Measurements from ENCODE around the gene TDRD15. TPM values are rescaled to one million over a fixed set of nuclear protein-coding genes. Genes with fewer than 3 reads are reported as not detected.

Gene TDRD15
- total and polyA plus RNA-seq, 2 of the 4 experiments (the other 2 are of a cell fraction): not detected

DNA sequence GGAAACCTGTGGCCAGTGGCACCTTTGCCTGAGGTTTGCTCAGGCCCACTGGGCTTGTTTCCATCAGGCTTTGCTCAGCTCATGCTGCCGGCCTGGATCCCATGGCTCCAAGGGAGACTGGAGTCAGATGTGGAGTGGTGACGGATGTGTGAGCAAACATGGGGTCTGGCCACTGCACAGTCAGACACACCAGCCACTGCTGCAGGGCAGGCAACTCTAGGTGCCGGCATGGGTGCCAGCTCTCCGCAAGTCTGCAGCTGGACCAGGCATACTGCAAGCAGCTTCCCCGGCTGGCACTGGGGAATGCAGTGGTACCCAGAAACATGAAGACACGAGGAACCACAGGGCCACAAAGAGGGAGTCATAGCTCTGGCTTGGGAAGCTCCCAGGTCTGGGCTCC lies 37.4 kb downstream of the TDRD15 start:
- CTCF ChIA-PET: no interaction called here
- H3K23ac ChIP-seq (ENCODE audit: low read depth, low read length): no peak overlapping the region
- no peak overlapping the region for H3K56ac ChIP-seq (ENCODE audit: extremely low read depth, insufficient read depth, low read length)
- no peak overlapping the region for H2BK5ac ChIP-seq (ENCODE audit: low read depth, low read length, poor library complexity, severe bottlenecking)
- dilution Hi-C loops (cut with HindIII; ENCODE audit: low sequenced_read_pairs, unreplicated experiment): no loop called here
- H3K27me3 ChIP-seq (ENCODE audit: control insufficient read depth, insufficient read depth, low read length): no peaks in the 10 kb centered on the region
- no peak overlapping the region for H2AFZ ChIP-seq (replicated peaks; ENCODE audit: low read length, poor library complexity)
- no peaks in the 10 kb centered on the region for H3K9me3 ChIP-seq (ENCODE audit: control insufficient read depth, insufficient read depth, low read length)
- TF ChIP-seq SMC3 (IDR thresholded peaks at IDR 0.05; ENCODE audit: low read depth, low read length) (no peak), MXI1 (IDR thresholded peaks at IDR 0.05; ENCODE audit: borderline replicate concordance, low read depth, low read length) (no peak), CTCF (conservative IDR thresholded peaks at IDR 0.05; ENCODE audit: low read depth, low read length) (no peak), MAZ (IDR thresholded peaks at IDR 0.05; ENCODE audit: borderline replicate concordance, low read depth, low read length) (no peak), POLR2A (IDR thresholded peaks at IDR 0.05; ENCODE audit: low read depth, low read length) (no peak), ELK1 (IDR thresholded peaks at IDR 0.05; ENCODE audit: borderline replicate concordance, low read depth, low read length) (no peak), USF2 (IDR thresholded peaks at IDR 0.05; ENCODE audit: low read depth, low read length) (no peak), NFE2L2 (IDR thresholded peaks at IDR 0.05; ENCODE audit: low read depth, low read length) (no peak), RFX5 (IDR thresholded peaks at IDR 0.05; ENCODE audit: low read depth, low read length) (no peak), FOS (IDR thresholded peaks at IDR 0.05; ENCODE audit: low read depth, low read length) (no peak), BHLHE40 (IDR thresholded peaks at IDR 0.05; ENCODE audit: low read depth, low read length) (no peak), CHD1 (IDR thresholded peaks at IDR 0.05; ENCODE audit: low read depth, low read length) (no peak), RAD21 (IDR thresholded peaks at IDR 0.05; ENCODE audit: low read length) (no peak), MAFK (IDR thresholded peaks at IDR 0.05; ENCODE audit: low read depth, low read length) (no peak), CEBPB (IDR thresholded peaks at IDR 0.05; ENCODE audit: low read depth, low read length) (no peak), RCOR1 (IDR thresholded peaks at IDR 0.05; ENCODE audit: insufficient replicate concordance, low read length) (no peak)
- no peak overlapping the region for H3K4me3 ChIP-seq (ENCODE audit: insufficient read depth, low read depth, low read length)
- no peak overlapping the region for H3K4me2 ChIP-seq (ENCODE audit: low read depth, low read length)
- ATAC-seq (ENCODE audit: low read depth): no peak
- no peak overlapping the region for H3K4ac ChIP-seq (ENCODE audit: low read depth, low read length)
- no peaks in the 10 kb centered on the region for H4K20me1 ChIP-seq (ENCODE audit: insufficient read depth, low read length)
- no TSS peak for BruUV-seq (replicated peaks)
- no peaks in the 10 kb centered on the region for H3K4me1 ChIP-seq (ENCODE audit: control insufficient read depth, insufficient read depth, low read length)
- intact Hi-C loops (cut with micrococcal nuclease): no loop called here
- POLR2A ChIA-PET (ENCODE audit: unreplicated experiment): no interaction called here
- no peaks in the 10 kb centered on the region for H3K36me3 ChIP-seq (ENCODE audit: control insufficient read depth, insufficient read depth, low read length)
- no peak overlapping the region for H4K91ac ChIP-seq (ENCODE audit: insufficient read depth, low read depth, low read length)
- 79% methylated on average over 3 of the region's 6 CpGs; no CpG with 5 or more reads in 1 of the 2 experiments for WGBS, 2 experiments (ENCODE audit: extremely low coverage in 2 of 2, insufficient read length in 1 of 2)
- no peak for DNase-seq
- H4K8ac ChIP-seq (ENCODE audit: low read depth in 2 of 2, low read length in 2 of 2): no peak overlapping the region
- H2AK5ac ChIP-seq (ENCODE audit: low read depth, low read length): no peak overlapping the region
- H3K18ac ChIP-seq (ENCODE audit: low read depth, low read length): no peak overlapping the region
- no peak overlapping the region for H4K5ac ChIP-seq (ENCODE audit: low read depth, low read length)
- no peak overlapping the region for H3K14ac ChIP-seq (replicated peaks; ENCODE audit: low read depth, low read length)
- H3K9ac ChIP-seq (ENCODE audit: low read depth, low read length): no peak overlapping the region
- no peak overlapping the region for H3K27ac ChIP-seq (ENCODE audit: insufficient read depth, low read length)
- H2BK20ac ChIP-seq (ENCODE audit: low read depth, low read length): no peak overlapping the region
- in situ Hi-C loops (cut with MboI; ENCODE audit: low sequenced_read_pairs): no loop called here
- H3K9me1 ChIP-seq (ENCODE audit: insufficient read depth, low read length): no peaks in the 10 kb centered on the region
- H2BK120ac ChIP-seq (ENCODE audit: low read depth, low read length): no peak overlapping the region
- H2AK9ac ChIP-seq (replicated peaks; ENCODE audit: low read depth, low read length, poor library complexity): no peak overlapping the region
- H2BK15ac ChIP-seq (ENCODE audit: low read depth, low read length): no peak overlapping the region
- H3K79me1 ChIP-seq (ENCODE audit: low read depth in 1 of 2, low read length in 2 of 2): no peaks in the 10 kb centered on the region
